T-helper 1 cell treated with Interleukin-12 subunit alpha and Interleukin-12 subunit beta and Interleukin-4 antibody, amounts not matched to agents 30 ng/mL and 1 ng/mL, for 36 hours (primary cell): Measurements from ENCODE around the gene OR1F1. TPM values are rescaled to one million over a fixed set of nuclear protein-coding genes. Genes with fewer than 3 reads are reported as not detected.
"Not testable (repeated sequence)": the region's sequence is repeated elsewhere in the genome, so short reads cannot be mapped to it uniquely, and the experiment has no call there.

Source experiments
- intact Hi-C: fragments of 100-400 bp; cut with micrococcal nuclease; formaldehyde crosslinking; loops from one replicate; pipeline ENCODE4 v1.15.1; 2024
- total RNA-seq: library from RNA; stranded (reverse); gene quantifications from 2 replicates; pipeline ENCODE4 v1.2.3, GENCODE V29; 2022

Gene OR1F1
- total RNA-seq, 1 donor from 2014 or later = not detected

DNA sequence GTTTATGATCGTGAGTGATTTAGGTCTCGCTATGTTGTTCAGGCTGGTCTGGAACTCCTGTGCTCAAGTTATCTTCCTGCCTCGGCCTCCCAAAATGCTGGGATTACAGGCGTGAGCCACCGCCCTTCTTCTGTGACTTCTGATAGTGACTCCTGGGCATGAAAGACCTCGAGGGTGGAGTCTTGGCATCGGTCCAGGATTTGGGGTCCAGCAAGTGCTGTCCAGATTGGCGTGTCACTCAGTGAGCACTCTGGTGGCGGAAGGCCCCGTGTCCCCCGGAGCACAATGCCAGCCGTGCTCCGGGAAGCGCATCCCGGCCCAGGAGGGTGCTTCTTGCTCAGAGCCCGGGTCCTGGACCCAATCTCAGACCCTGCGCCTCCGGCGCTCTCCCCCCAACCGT lies 6.8 kb downstream of the OR1F1 start:
- intact Hi-C loops = no loop called here

DNA sequence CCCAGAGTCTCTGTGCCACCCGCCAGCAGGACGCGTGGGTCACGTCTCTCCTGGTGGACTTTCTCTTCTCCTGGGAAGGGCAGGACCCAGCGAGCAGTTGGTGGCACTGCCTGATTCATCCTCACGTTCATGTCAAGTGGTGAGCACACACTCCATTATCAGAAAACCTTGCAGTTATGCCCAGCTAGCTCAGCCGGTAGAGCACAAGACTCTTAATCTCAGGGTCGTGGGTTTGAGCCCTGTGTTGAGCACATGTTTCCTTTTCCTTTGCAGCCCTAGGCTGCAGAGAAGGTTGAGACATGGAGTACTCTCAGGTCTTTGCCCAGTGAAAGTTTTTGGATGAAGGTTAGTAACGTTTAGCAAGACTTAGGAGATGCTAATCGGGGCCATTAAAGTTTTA lies 8.0 kb downstream of the OR1F1 start:
- intact Hi-C loops = no loop called here

DNA sequence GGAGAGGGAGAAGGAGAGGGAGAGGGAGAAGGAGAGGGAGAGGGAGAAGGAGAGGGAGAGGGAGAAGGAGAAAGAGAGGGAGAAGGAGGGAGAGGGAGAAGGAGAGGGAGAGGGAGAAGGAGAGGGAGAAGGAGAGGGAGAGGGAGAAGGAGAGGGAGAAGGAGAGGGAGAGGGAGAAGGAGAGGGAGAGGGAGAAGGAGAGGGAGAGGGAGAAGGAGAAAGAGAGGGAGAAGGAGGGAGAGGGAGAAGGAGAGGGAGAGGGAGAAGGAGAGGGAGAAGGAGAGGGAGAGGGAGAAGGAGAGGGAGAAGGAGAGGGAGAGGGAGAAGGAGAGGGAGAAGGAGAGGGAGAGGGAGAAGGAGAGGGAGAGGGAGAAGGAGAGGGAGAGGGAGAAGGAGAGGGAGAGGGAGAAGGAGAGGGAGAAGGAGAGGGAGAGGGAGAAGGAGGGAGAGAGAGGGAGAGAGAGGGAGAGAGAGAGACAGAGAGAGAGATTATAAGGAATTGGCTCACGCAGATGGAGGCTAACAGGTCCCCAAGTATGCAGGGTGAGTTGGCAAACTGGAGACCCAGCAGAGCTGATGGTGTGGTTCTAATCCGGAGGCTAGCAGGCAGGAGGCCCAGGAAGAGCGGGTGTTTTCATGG lies 9.8 kb downstream of the OR1F1 start:
- intact Hi-C loops = not testable (repeated sequence)

DNA sequence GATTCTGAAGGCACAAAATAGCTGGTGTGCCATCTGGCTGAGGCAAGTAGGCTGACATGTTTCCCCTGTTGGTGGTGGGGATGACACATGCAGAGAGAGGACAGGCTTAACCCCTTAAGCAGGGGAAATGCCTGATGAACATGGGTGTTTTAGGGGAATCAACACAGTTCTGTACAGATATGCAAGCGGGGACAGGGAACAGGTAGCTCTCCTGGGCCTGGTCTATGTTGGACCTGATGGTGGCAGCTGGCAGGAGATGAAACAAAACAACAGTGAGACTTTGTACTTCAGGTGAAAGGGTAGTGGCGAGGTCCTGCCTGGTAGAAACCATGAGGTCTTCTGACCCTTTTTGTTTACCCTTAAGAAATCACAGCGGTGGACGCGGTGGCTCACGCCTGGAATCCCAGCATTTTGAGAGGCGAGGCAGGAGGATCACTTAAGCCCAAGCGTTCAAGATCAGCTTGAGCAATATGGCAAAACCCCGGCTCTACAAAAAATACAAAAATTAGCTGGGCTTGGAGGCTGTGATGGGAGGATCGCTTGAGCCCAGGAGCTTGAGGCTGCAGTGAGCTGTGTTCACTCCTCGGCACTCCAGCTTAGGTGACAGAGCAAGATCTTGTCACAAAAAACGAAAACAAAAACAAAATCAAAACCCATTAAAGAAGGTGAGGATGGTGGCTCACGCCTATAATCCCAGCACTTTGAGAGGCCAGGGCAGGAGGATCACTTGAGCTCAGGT lies 10.5 kb downstream of the OR1F1 start:
- intact Hi-C loops = no loop called here

DNA sequence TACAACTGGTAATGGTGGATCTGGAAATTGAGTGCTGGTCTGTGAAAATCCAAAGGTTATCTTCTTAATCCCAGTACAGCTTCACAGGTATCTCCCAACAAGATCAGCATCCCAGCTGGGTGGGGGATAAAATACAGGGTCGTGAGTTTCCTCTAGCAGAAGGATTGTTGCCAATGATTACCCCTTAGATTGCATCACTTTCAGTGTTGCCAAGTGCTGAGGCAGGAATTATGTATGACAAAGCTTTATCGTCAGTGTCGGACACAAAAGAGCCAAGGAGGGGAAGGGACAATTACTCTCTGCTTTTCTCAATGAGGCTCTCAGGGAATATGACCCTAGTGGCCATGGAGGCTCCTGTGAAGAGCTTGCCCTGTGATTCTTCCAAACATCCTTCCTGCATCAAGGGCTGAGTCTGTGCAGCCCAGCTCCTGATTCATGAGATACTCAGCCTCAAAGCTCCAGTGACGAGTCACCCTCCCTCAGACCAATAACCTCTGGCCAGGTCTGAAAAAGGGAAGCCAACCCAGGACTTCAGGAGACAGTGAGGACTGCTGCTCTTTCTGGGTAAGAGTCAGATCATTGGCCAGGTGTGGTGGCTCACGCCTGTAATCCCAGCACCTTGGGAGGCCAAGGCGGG lies 15.0 kb downstream of the OR1F1 start:
- intact Hi-C loops = no loop called here

DNA sequence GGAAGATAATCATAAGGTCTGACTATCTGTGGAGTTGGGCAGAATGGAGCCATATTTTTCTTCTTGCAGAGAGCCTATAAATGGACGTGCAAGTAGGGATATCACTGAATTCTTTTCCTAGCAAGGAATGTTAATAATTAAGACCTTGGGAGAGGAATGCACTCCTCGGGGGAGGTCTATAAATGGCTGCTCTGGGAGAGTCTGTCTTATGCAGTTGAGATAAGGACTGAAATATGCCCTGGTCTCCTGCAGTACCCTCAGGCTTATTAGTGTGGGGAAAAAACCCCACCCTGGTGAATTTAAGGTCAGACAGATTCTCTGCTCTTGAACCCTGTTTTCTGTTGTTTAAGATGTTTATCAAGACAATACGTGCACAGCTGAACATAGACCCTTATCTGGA lies 17.9 kb downstream of the OR1F1 start:
- intact Hi-C loops = not testable (repeated sequence)

DNA sequence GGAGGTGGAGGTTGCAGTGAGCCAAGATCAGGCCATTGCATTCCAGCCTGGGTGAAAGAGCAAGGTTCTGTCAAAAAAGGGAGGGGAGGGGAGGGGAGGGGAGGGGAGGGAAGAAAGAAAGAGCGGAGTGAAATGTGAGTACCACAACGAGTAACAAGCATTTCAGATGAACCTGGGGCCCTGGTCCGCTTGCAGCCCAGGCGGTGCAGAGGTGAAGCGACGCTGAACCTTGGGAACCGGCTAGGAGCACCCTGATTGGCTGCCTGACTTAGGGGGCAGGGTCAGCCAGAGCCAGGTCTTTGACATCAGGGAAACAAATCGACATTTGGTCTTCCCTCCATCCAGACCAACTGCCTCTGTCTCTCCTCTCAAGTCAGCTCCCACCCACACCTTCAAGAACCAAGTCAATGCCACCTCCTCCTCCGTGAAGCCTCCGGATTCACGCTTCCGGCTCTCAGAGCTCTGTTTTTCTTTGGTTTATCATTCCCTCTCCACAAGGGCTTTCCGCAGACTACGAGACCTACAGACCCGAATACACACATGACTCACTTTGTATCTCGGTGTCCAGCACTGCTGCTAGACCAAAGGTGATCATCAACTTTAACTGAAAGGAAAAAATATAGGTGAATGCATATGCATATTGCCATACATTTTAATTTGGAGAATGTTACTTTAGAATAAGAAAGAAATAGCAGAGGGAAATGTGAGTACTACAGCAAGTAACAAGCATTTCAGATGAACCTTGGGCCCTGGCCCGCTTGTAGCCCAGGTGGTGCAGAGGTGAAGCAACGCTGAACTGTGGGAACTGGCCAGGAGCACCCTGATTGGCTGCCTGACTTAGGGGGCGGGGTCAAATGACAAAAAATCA lies 19.3 kb downstream of the OR1F1 start:
- intact Hi-C loops = no loop called here

DNA sequence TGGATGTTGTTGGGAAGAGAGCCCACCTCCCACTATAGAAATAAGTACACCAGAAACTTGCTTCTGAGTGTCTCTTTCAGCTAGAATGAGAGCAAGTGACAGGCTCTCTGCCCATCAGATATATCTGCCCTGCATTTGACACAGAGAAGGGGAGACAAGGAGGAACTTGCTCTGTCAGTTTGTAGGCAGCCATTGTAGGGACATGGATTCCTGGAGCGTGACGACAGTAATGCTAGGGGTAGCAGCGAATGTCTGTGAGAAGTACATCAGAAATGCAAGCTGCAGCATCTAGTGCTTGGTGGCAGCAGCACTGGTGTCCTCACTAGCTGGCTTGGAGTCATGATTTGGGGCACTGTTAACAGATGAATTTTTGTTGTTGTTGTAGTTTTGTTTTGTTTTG lies 24.0 kb downstream of the OR1F1 start:
- intact Hi-C loops = no loop called here

DNA sequence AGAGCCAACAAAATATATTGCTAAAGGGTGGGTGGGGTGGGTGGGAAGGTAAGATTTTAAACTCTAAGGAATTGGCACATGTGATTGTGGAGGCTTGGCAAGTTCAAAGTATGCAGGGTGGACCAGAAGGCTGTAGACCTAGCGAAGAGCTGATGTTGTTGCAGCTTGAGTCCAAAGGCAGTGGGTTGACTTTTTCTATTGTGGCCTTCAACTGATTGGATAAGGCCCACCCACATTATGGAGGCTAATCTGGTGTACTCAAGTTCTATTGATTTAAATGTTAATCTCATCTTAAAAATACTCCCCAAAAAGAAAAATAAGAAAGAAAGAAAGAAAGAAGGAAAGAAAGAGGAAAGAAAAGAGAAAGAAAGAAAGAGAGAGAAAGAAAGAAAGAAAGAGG lies 24.6 kb downstream of the OR1F1 start:
- intact Hi-C loops = no loop called here

DNA sequence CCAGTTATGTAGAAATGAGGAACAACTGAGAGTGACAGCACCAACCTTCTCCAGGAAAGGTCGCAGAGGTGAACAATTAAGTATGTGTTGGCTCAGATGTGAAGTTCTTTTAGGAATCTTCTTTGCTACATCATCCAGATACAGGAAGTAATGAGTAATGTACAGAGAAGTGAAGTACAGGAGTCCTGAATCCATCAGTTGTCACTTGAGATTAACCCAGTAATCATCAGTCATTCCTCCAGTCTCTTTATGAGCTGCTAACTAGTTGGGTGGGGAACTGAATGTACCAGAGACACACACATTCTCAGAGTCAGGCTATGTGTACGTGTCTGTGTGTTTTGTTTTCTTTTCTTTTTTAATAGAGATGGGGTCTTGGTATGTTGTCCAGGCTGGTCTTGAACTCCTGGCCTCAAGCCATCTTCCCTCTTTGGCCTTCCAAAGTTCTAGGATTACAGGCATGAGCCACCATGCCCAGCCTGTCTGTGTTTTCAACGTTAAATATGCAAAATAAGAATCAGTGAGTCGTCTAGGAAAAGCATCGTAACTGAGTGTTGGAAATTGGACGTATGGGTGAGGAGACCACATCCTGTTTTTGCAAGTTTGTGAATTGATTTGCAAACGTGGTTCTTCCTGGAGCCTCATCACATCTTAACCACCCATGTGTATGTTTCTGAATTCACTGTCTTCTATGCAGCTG lies 27.0 kb downstream of the OR1F1 start:
- intact Hi-C loops = loop anchor here (1.0 to 5.0 kb wide), 4 partner anchors 20 to 138 kb away; partner anchors contain the start of genes ZNF200 and ZNF263

DNA sequence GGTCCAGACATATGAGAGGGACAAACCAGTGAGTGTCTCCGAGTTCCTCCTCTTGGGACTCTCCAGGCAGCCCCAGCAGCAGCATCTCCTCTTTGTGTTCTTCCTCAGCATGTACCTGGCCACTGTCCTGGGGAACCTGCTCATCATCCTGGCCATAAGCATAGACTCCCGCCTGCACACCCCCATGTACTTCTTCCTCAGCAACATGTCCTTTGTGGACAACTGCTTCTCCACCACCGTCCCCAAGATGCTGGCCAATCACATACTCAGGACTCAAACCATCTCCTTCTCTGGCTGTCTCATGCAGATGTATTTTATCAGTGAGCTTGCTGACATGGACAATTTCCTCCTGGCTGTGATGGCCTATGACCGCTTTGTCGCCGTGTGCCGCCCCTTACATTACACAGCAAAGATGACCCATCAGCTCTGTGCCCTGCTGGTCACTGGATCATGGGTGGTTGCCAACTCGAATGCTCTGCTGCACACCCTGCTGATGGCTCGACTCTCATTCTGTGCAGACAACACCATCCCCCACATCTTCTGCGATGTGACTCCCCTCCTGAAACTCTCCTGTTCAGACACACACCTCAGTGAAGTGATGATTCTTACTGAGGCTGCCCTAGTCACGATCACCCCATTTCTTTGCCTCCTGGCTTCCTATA lies 27.7 kb downstream of the OR1F1 start:
- intact Hi-C loops = loop anchor here (1.0 to 5.0 kb wide), 4 partner anchors 19 to 138 kb away; partner anchors contain the start of genes ZNF200 and ZNF263

DNA sequence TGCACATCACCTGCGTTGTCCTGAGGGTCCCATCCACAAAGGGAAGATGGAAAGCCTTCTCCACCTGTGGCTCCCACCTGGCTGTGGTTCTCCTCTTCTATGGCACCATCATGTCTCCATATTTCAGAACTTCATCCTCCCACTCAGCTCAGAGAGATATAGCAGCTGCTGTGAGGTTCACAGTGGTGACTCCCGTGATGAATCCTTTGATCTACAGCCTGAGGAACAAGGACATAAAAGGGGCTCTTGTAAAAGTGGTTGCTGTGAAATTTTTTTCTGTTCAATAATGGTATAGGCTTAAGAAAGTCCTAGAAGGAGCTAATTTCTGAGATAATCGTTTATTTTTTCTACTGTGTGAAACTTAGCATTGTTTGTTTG lies 28.2 kb downstream of the OR1F1 start:
- intact Hi-C loops = loop anchor here (5.0 kb wide), 2 partner anchors 66 to 139 kb away; partner anchors contain the start of gene ZNF263

DNA sequence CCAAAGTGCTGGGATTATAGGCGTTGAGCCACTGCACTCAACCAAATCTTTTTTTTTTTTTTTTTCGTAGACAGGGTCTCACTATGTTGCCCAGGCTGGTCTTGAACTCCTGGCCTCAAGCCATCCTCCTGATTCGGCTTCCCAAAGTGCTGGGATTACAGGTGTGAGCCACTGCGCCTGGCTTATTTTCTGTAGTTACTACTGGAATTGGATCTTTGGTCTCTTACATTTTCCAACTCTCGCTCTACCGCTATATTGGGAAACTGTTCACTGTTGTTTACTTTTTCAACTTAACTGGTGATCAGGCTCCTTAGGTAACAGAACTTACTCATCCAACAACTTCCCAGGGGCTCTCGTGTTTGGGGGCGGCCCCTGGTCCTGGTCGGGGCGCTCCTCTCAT lies 32.8 kb downstream of the OR1F1 start:
- intact Hi-C loops = no loop called here

DNA sequence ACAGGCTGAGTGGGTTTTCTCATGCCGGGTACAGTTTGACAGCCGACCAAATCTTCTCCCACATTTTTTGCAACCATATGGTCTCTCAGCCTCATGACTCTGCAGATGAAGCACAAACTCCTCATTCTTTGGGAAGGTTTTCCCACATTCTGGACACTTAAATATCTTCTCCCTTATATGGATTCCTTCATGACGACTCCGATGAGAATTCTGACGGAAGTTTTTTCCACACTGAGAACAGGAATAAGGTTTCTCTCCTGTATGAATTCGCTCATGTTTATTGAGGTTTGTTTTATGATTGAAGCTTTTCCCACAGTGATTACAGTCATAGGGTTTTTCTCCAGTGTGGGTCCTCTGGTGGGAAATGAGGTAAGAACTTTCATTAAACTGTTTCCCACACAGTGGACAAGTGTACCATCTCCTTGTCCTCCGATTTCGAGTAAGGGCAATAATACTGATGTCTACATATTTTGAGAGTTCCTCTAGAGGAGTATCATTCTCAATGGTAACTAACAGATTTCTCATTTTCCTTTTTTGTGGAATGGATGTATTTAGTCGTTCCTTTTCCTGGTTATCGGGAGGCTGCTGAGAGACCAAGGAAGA lies 36.0 kb downstream of the OR1F1 start:
- intact Hi-C loops = no loop called here

DNA sequence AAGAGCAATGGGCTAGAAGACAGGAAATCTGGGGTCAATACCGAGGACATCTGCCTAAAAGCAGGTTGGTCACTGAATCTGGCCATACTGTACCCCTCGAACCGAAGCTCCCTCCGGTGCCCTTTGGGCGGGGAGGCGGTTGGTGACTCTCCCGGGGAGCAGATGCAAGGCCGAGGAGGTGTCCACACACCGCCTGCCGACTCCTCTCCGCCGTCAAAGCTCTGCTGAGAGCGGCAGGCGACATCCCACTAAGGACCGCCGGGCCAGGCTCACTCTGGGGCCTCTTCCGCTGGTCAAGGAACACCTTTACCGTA lies 46.5 kb downstream of the OR1F1 start:
- intact Hi-C loops = loop anchor here (2.0 kb wide), 2 partner anchors 20 to 70 kb away; partner anchors contain the start of genes TIGD7 and ZNF75A

DNA sequence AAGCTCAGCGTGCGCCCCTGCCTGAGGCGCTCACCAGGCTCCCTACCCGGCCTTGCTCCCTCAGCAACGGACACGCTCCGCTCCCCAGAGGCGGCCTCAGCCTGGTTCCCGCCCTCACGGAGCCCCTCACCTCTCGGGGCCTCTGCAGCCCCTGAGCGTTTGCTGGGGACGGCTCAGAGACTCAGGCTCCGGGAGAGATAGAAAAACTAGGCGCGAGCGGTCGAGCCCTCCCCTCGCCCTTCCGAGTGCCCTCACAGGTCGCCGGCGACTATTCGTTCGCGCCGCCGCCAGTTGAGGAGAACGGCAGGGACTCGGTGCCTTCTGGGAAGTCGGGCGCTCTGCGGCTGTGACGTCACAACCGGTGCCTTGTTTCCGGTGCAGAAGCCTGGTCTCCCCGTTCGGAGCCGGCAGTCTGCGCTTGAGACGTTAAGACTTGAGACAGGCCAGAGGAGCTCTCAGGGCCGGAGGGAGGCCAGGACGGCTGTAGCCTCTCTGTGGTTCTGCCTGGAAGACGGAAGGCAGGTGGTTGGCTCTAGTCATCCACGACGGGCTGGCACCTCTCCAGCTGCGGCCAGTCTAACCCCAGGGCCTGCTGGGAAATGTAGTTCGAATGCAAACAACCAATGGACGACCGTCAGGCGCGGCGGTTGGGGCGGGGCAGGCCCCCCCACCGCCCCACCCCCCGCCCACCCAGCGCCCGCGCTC lies 47.0 kb downstream of the OR1F1 start, which contains the start of gene ZNF200:
TSS of gene ZNF200 (minus strand) at position 302 of the 705 bp plus-strand sequence. CDS start 1,403 bp downstream, outside the sequence.
- intact Hi-C loops = loop anchor here (1.0 to 5.0 kb wide), 8 partner anchors 20 to 265 kb away; partner anchors contain the start of genes OR1F1, TIGD7, ZNF174 and ZNF263

DNA sequence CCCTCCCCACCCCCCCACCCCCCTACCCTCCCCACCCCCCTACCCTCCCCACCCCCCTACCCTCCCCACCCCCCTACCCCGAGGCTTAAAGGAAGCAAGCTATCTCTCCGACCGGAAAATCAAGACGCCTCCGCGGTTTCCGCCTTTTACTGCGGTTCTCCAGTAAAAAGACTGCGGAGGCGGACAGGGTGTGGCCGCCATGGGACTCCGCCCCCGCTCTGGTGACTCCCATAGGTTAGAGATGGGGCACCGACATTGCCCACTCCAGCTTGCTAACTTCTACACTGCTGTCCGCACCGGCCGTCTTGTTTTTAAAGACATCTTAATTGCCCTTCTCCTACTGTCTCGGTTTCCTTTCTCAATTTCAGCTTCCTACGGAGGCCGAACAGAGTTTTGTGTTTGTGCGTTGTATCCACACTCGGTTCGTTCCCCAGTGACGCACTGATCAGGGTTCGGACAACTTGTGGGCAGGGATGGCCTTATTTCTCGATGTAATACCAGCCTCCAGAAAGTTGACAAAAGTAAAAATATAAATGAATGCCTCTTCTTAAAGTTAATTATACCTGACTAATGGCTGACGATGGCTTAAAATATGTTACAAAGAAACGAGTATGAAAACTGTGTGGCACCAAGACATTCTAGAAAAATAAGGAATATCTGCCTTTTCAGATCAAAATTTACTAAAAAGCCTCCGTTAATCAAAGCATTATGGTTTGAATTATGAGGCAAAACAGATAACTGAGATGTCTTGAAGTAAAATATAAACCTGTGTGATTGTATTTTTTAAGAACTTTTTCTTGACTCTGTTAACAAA lies 48.1 kb downstream of the OR1F1 start:
- intact Hi-C loops = loop anchor here (1.0 to 5.0 kb wide), 8 partner anchors 21 to 264 kb away; partner anchors contain the start of genes OR1F1, TIGD7, ZNF174 and ZNF263

DNA sequence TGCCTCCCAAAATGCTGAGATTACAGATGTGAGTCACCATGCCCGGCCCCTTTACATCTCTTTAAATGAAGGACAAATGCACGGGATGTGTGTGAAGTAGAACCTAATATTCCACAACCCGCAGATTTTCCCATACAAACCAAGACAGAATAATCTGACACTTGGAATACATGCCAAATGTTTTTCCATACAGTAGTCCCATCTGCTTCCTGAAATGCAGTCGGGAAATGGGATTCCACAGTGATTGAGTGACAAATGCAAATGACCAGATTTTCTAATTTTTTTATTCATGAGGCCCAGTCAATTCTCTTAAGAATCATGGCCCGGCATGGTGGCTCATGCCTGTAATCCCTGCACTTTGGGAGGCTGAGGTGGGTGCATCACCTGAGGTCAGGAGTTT lies 53.8 kb downstream of the OR1F1 start:
- intact Hi-C loops = no loop called here
